ENCODE measurements around the gene HAVCR1. TPM values are rescaled to one million over a fixed set of nuclear protein-coding genes. Genes with fewer than 3 reads are reported as not detected.

HAVCR1 gene
- total and polyA plus RNA-seq, 2 experiments from 2014 or later = not detected

GRCh38 chr5:157063776-157064430, 5.0 kb upstream of the HAVCR1 start:
- Histone ChIP-seq H3K27ac (ENCODE audit: low read depth) (no peak overlapping the region), H3K4me2 (no peak overlapping the region), H4K20me1 (replicated peaks; ENCODE audit: insufficient read depth) (no peaks in the 10 kb centered on the region), H2AFZ (0 out of 2 replicates have a peak overlapping the region, but pooled peaks have one; percentile 47), H3K9me2 (ENCODE audit: insufficient read depth) (no peaks in the 10 kb centered on the region), H3K4me3 (no peak overlapping the region), H3K36me3 (ENCODE audit: insufficient read depth) (no peaks in the 10 kb centered on the region), H3K27me3 (ENCODE audit: insufficient read depth) (no peaks in the 10 kb centered on the region), H3K79me2 (replicated peaks; ENCODE audit: insufficient read depth) (no peaks in the 10 kb centered on the region), H3K4me1 (ENCODE audit: insufficient read depth) (no peaks in the 10 kb centered on the region), H3F3A (replicated peaks; ENCODE audit: low read depth) (no peaks in the 10 kb centered on the region)
- no peak for ATAC-seq
- TF ChIP-seq JUNB (IDR thresholded peaks at IDR 0.05; ENCODE audit: unreplicated experiment) (no peak), ZNF331 (CRISPR knock-in tag; IDR thresholded peaks at IDR 0.05; ENCODE audit: low read depth) (no peak), CTCF (conservative IDR thresholded peaks at IDR 0.05; ENCODE audit: low read depth in 2 of 2) (no peak), POLR2AphosphoS5 (IDR thresholded peaks at IDR 0.05; ENCODE audit: low read depth) (no peak), ZNF462 (CRISPR knock-in tag; IDR thresholded peaks at IDR 0.05) (no peak), ZNF114 (CRISPR knock-in tag; IDR thresholded peaks at IDR 0.05) (no peak)
- Mint-ChIP-seq H3K4me1 (no peaks in the 10 kb centered on the region), H3K27me3 (ENCODE audit: insufficient read depth, low read depth, poor library complexity) (peaks cover 10% of the 10 kb centered on the region), H3K36me3 (ENCODE audit: low read depth) (no peaks in the 10 kb centered on the region), H3K9me3 (peaks cover 6% of the 10 kb centered on the region; the same call in 2 of the 3 replicates), H3K4me3 (no peak overlapping the region), H3K27ac (no peak overlapping the region)
- DNase-seq (ENCODE audit: low spot score) = no peak
